Head of caudate nucleus (tissue), 42 donors: Measurements from ENCODE around the gene LST1.
A peak's percentile ranks its signal among the peaks of the same experiment; 100 is the strongest.
"Not testable (repeated sequence)": the region's sequence is repeated elsewhere in the genome, so short reads cannot be mapped to it uniquely, and the experiment has no call there.

Experiments
- DNase-seq, 42 donors: peaks; one replicate each; pipeline versions ENCODE4 v3.0.0 to v3.0.0-alpha.2; 2020 to 2021; ENCODE audit warnings: mixed read lengths in 7 of 42
- intact Hi-C: fragments of 100-400 bp; cut with DNase I; formaldehyde crosslinking; loops from one replicate; pipeline ENCODE4 v1.15.0; 2022

Gene LST1

DNA sequence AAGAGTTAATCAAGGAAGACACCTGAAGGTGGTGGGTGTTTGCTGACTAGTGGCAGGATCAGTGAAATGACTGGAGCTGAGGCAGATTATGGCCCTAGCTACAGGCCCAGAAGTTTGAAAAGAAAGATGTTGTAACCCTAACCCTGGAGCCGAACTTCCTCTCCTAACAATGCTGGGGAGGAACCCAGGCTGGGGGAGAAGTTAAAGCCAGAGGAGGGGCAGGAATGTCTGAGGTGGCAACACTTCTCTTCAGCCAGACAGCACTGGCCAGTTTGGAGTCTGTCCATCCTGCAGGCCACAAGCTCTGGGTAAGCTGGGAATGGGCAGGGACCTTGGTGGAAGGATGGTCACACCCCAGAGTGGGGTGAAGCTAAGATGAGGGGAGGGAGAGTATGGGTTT, at the start of gene LST1:
LST1 (plus strand) TSS at position 270 of the 400 bp plus-strand sequence. CDS start 1,023 bp downstream, outside the sequence.
- DNase-seq = peak in 6 of 42 donors; percentile 17 to 30 (median 22)
- intact Hi-C loops = no loop called here

GRCh38 chr6:31538805-31539400, 47.2 kb upstream of the LST1 start:
- peak in 30 of 42 donors; percentile 23 to 78 (median 56) for DNase-seq
- intact Hi-C loops = no loop called here

DNA sequence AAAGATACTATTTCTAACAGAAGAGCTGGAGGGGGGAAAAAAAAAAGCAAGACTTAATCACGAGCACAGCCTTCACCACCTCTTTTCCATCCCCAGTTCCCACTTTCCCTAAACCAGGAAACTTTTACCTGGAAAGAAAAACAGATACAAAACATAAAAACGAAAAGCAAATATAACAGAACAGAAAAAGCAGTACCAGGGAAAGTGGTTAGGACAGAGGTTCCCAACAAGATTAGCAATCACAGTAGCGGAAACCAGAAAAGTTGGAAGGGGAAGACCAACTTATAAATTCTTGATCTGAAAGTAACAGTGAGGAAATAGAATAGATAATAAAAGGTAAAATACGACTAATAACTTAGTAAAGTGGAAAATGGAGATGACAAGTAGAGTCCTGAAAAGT, 45.4 kb upstream of the LST1 start:
- intact Hi-C loops = loop anchor here (5.0 kb wide), 2 partner anchors 48 to 82 kb away; partner anchors contain the start of gene PRRC2A
- no peak for DNase-seq

DNA sequence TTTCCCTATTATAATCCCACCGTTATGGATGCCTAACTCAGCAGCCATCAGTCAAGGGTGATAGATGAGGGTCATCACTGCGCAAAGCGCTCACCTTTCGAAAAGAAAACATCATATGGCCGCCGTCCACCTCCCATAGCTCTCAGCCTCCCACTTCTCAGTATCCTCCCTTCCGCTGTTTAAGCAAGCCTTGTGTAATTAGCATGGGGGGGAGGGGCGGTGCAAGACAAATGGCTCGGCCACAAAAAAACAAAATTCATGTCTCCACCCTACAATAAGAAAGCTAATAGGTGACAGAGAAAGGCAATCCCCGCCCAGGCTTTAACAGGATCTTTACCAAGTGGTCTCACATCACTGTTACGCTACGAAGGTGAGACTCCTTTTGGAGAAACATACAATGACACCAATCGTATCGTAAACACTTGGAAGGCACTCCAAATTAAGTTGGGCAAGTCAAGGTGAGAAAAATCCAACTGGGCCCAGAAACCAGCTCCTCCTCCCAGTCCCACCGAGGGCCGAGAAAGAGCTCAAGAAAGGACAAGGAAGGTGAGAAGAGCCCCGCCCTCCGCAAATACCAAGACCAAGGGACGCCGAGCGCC, 44.9 kb upstream of the LST1 start:
- peak in 13 of 42 donors; percentile 17 to 54 (median 30) for DNase-seq
- intact Hi-C loops = loop anchor here (5.0 kb wide), 2 partner anchors 49 to 81 kb away; partner anchors contain the start of gene PRRC2A

GRCh38 chr6:31541658-31542521, 44.2 kb upstream of the LST1 start, which contains the start of gene DDX39B:
Gene DDX39B (minus strand): TSS chr6:31542003. CDS start chr6:31540532, 1,471 bp downstream.
- peak; percentile 93 to 99 (median 97) for DNase-seq
- intact Hi-C loops = loop anchor here (5.0 kb wide), 2 partner anchors 50 to 80 kb away; partner anchors contain the start of gene PRRC2A

GRCh38 chr6:31543639-31544038, 42.4 kb upstream of the LST1 start:
- intact Hi-C loops = loop anchor here (5.0 kb wide), 2 partner anchors 51 to 79 kb away; partner anchors contain the start of gene PRRC2A

DNA sequence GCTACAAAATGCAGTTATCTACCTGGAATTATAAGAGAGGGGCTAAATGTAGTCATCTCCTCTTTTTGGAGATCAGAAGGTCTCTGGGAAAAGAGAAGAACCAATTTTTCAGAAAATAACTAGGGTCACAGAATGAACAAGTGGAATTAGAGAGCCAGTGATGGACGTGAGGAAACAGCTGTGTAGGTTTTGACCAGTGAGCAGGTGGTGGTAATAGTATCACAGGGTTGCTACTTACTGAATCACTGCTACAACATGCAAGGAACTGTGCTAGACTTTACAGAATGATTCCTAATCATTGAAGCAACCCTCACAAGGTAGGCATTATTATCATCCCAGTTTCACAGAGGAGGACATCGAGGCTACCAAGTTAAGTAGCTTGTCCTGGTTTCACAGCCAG, 41.4 kb upstream of the LST1 start:
- intact Hi-C loops = loop anchor here (5.0 kb wide), 2 partner anchors 52 to 78 kb away; partner anchors contain the start of gene PRRC2A
- DNase-seq = no peak

More at GRCh38 chr6:31543639-31544038, 42.4 kb upstream of the LST1 start:
- DNase-seq = no peak

DNA sequence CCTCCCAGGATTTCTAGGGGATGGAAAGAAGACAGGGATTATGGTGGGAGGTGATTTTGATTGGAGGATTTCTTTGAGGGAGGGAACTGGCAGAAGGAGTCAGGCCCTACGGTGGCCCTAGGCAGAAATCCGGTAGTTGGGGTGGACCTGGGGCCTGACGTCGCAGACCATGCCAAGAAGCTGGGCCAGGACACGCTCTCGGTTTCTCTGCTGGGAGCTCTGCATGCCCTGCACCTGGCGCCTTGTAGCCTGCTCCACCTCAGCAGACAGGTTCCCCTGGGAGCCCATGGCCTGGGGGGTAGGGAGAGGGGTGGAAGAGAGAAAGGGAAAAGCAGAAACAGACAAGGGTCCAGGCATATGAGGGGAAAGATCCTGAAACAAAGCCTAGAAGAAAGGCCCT, 40.8 kb upstream of the LST1 start:
- DNase-seq = no peak
- intact Hi-C loops = no loop called here

DNA sequence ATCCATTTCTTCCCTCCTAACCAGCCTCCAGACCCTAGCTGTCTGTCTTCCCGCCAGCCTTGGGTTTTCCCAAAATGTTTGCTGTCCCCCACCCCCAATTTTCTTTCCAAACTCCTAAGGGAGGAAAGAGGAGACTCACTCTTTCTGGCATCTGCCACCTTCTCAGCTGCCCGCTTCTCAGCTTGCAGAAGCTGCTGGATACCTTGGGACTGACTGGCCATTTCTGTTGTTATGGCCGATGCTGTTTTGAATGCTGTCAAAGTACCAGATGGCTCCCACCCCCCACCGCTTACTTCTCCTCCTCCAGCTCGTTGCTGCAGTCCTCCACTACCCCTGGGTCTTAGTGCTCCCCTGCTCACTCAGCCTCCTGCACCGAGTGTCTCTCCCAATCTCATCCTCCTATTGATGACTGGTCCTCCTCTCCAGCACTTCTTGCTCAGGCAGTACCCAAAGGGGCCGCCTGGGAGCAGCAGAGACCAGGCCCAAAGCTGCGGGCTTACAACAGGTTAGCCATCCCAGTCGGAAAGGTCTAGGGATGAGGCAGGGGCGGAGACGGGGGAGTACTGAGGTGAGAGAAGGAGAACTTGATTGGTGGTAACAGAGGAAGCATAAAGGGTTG, 39.6 kb upstream of the LST1 start, which contains the start of gene ATP6V1G2:
ATP6V1G2 (minus strand) TSS at position 270 of the 619 bp plus-strand sequence; CDS start at position 221, 49 bp downstream.
- intact Hi-C loops = loop anchor here (2.0 kb wide), 1 partner anchor 52 kb away; no protein-coding TSS in a partner anchor
- peak; percentile 89 to 98 (median 94) for DNase-seq

- DNase-seq = peak; percentile 95 to 99 (median 98)
- intact Hi-C loops = loop anchor here (2.0 kb wide), 1 partner anchor 52 kb away; no protein-coding TSS in a partner anchor
These were observed 38.9 kb upstream of the LST1 start, which contains the start of gene NFKBIL1 for GRCh38 chr6:31546958-31547726. Gene NFKBIL1 (plus strand): TSS chr6:31547608. CDS start chr6:31547695, 87 bp downstream.

DNA sequence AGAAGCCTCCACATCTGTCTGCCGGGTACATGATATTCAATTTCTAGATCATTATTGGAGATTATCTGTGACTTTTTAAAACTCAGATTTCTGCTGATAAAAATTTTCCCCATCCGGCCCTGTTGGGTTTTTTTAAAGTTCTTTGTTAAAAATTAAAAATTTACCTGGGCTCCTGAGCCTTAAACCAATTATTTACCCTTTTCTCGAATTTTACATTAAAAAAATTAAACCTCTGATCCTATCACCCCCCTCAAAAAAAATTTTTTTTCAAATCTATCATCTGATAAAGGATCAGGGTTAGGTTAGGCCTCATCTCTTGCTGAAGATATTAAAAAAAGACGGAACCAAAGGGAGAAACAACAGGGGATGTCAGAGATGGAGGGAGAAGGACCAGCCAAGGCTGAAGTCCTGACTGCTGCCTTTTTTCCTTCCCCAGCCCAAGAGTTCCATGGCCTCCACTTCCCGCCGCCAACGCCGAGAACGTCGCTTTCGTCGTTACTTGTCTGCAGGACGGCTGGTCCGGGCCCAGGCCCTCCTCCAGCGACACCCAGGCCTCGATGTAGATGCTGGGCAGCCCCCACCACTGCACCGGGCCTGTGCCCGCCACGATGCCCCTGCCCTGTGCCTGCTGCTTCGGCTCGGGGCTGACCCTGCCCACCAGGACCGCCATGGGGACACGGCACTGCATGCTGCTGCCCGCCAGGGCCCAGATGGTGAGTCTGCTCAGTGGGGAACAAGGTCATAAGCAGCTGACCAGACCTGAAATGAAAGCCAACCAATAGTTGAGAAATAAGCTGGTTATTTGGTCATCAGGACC, 38.1 kb upstream of the LST1 start:
- intact Hi-C loops = loop anchor here (2.0 kb wide), 1 partner anchor 51 kb away; no protein-coding TSS in a partner anchor
- peak in 2 of 42 donors; percentile 8 to 21 for DNase-seq

- intact Hi-C loops = no loop called here
- DNase-seq = no peak
These were observed 37.6 kb upstream of the LST1 start for GRCh38 chr6:31548544-31548873.

- intact Hi-C loops = not testable (repeated sequence)
- DNase-seq = peak in 35 of 42 donors; percentile 17 to 81 (median 54)
These were observed 34.7 kb upstream of the LST1 start for GRCh38 chr6:31551371-31551770.

- no peak for DNase-seq
- intact Hi-C loops = no loop called here
These were observed 29.8 kb upstream of the LST1 start for GRCh38 chr6:31556307-31556706.

DNA sequence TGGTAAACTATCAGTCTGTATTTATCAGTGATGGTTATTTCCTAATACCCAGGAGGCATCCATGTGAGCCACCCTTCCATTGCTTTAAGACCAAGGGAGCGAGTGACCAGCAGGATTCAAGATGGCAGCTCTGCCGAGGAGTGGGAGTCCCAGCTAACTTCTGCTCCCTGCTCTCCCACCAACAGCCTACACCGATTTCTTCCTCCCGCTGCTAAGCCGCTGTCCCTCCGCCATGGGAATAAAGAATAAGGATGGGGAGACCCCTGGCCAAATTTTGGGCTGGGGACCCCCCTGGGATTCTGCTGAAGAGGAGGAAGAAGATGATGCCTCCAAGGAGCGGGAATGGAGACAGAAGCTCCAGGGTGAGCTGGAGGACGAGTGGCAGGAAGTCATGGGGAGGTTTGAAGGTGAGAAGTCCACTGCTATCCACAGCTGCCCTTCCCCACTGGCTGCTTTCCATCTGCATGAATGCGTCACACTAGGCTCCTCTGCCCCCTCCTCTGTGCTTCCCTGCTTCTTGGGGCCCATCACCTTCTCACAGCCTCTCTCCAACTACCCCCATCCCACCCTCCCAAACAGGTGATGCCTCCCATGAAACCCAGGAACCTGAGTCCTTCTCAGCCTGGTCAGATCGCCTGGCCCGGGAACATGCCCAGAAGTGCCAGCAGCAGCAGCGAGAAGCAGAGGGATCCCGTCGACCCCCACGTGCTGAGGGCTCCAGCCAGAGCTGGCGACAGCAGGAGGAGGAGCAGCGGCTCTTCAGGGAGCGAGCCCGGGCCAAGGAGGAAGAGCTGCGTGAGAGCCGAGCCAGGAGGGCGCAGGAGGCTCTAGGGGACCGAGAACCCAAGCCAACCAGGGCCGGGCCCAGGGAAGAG, 28.4 kb upstream of the LST1 start:
- intact Hi-C loops = no loop called here
- DNase-seq = no peak

DNA sequence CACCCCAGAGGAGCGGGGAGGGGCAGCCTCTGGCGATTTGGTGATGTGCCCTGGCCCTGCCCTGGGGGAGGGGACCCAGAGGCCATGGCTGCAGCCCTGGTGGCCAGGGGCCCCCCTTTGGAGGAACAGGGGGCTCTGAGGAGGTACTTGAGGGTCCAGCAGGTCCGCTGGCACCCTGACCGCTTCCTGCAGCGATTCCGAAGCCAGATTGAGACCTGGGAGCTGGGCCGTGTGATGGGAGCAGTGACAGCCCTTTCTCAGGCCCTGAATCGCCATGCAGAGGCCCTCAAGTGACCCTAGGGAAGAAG, 27.8 kb upstream of the LST1 start:
- no peak for DNase-seq
- intact Hi-C loops = no loop called here
